Thymus (tissue), 11 donors: Measurements from ENCODE around the gene GRAMD1B. TPM values are rescaled to one million over a fixed set of nuclear protein-coding genes. Genes with fewer than 3 reads are reported as not detected.

Source experiments
- DNase-seq, 9 donors: peaks; one replicate each; pipeline ENCODE4 v3.0.0-alpha.2; 2013; ENCODE audit warnings: low spot score in 9 of 9, low read depth in 6 of 9, missing footprints in 1 of 9
- H3K27ac ChIP-seq, 2 donors: one replicate each; pipeline ENCODE4 v1.5.1; 2013; ENCODE audit warnings: control low read depth in 1 of 2, low read depth in 1 of 2, low read length in 1 of 2, mild to moderate bottlenecking in 1 of 2, moderate library complexity in 1 of 2
- H3K27me3 ChIP-seq, 2 donors: one replicate each; pipeline ENCODE4 v1.5.1; 2013; ENCODE audit warnings: low read length in 1 of 2; ENCODE audit not compliant: control insufficient read depth in 2 of 2, insufficient read depth in 1 of 2
- H3K36me3 ChIP-seq, 2 donors: one replicate each; pipeline ENCODE4 v1.5.1; 2013; ENCODE audit warnings: low read length in 1 of 2, mild to moderate bottlenecking in 1 of 2, moderate library complexity in 1 of 2; ENCODE audit not compliant: control insufficient read depth in 2 of 2, insufficient read depth in 2 of 2
- H3K4me1 ChIP-seq, 2 donors: one replicate each; pipeline ENCODE4 v1.5.1; 2013; ENCODE audit warnings: low read length in 2 of 2; ENCODE audit not compliant: control insufficient read depth in 2 of 2, insufficient read depth in 2 of 2
- H3K4me3 ChIP-seq, 2 donors: one replicate each; pipeline ENCODE4 v1.5.1; 2013; ENCODE audit warnings: low read length in 2 of 2, control low read depth in 1 of 2, mild to moderate bottlenecking in 1 of 2
- H3K9me3 ChIP-seq, 2 donors: one replicate each; pipeline ENCODE4 v1.5.1; 2013; ENCODE audit warnings: low read length in 1 of 2, mild to moderate bottlenecking in 1 of 2; ENCODE audit not compliant: control insufficient read depth in 2 of 2, insufficient read depth in 1 of 2
- WGBS: extraction: QIAGEN DNeasy Blood & Tissue Kit; methylation state at CpG from one replicate; pipeline ENCODE4 v1.1.7; 2013; 5-methylcytosine and 5-hydroxymethylcytosine counted together
- polyA plus RNA-seq: library from polyadenylated mRNA; stranded (reverse); fragments of 200-250 nt; gene quantifications from one replicate; pipeline ENCODE4 v1.2.3, GENCODE V29; 2013
- total RNA-seq: library from RNA; stranded (reverse); fragments of 120-200 nt; gene quantifications from one replicate; pipeline ENCODE4 v1.2.4, GENCODE V29; 2013
- donor health status: healthy.

The GRAMD1B gene
- total and polyA plus RNA-seq, 2 donors: 4.8 to 15.6 TPM

DNA sequence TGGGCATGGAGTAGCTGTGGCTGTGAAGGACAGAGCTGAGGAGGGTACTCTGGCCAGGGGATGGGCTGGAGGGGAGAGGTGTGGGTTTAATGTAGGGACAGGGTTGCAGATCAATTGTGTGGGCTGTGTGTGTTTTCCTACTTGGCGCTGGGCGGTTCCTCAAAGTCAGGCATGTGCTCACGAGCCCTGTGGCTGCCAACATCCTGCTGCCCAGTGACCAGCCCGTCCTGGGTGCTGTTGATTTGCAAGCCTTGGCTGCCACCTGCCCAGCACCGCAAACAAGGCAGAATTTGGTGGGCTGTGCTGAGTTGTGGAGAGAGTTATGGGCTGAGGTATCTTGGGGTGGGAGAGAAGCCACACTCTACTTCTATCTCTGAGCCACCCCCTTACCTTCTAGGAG is 155.1 kb downstream of the GRAMD1B start:
- no peak overlapping the region for H3K27ac ChIP-seq
- no peaks in the 10 kb centered on the region for H3K9me3 ChIP-seq
- H3K27me3 ChIP-seq: no peaks in the 10 kb centered on the region
- H3K4me3 ChIP-seq: no peak overlapping the region
- H3K4me1 ChIP-seq: peaks cover 3 to 35% of the 10 kb centered on the region in 2 donors
- no peak for DNase-seq
- peaks cover 0 to 26% of the 10 kb centered on the region in 2 donors for H3K36me3 ChIP-seq
- 96% methylated on average over 5 of the region's 5 CpGs for WGBS

DNA sequence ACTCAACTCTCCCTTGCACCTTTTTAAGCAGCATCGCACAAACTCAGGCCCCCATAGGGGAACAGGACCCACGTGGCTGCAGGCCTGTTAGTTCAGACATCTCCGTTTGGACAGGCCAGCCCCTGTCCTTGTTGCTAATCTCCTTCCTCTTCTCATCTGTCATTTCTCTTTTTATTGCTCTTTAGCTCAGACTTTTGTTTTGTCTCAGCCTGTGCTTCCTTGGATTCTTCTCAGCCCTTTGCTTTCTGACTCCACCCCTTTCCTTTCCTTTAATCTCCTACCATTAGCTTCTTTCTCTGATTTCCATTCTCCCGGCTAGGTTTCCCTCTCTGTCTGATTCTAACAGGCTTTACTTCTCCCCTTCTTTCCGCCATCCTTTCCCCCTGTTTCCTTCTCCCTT is 155.6 kb downstream of the GRAMD1B start:
- H3K36me3 ChIP-seq: peaks cover 4 to 28% of the 10 kb centered on the region in 2 donors
- H3K27me3 ChIP-seq: no peaks in the 10 kb centered on the region
- WGBS: 87% methylated on average over 5 of the region's 5 CpGs
- DNase-seq: no peak
- H3K4me3 ChIP-seq: no peak overlapping the region
- H3K9me3 ChIP-seq: no peaks in the 10 kb centered on the region
- H3K4me1 ChIP-seq: peaks cover 2 to 31% of the 10 kb centered on the region in 2 donors
- no peak overlapping the region for H3K27ac ChIP-seq

DNA sequence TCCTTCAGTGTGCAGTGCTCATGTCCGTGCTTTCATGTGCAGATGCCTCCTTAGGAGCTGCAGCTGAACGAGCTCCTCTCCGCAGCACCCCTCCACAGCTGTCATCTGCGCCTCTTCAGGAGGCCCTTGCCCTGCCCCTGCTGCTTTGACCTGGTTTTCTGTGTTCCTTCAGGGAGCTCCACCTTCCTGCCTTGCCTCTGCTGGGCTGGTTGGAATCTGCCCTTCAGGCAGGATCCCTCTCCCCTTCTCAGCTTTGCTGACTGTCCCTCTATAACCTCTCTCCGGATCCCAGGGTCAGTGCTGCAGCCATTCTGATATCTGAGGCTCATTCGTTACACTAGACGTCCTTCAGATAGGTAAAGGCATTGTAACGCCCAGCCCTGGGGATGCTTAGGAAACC is 156.5 kb downstream of the GRAMD1B start:
- no peaks in the 10 kb centered on the region for H3K9me3 ChIP-seq
- no peak overlapping the region for H3K27ac ChIP-seq
- no peaks in the 10 kb centered on the region for H3K27me3 ChIP-seq
- WGBS: 96% methylated on average over 8 of the region's 8 CpGs
- peaks cover 10 to 32% of the 10 kb centered on the region in 2 donors for H3K36me3 ChIP-seq
- H3K4me3 ChIP-seq: no peak overlapping the region
- H3K4me1 ChIP-seq: peaks cover 0 to 27% of the 10 kb centered on the region in 2 donors
- DNase-seq: peak in 3 of 9 donors; percentile 21 to 37 (median 24)

DNA sequence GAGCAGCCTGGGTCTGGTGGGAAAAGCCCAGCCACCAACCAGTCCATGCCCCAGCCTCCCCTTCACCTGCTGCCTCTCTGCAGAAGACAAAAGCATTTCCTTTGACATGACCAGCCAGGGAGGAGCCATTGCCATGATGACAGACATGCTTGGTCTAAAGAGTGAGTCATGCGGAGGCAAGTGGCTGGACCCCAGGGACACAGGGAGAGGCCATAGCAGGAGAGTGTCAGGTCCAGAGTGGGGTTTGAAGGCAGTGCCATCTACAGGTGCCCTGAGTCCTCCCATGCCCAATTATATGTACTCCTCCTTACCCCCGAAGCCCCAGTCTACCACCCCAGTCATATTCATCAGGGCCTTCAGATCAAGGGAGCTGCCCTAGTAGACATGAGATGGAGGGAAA is 157.0 kb downstream of the GRAMD1B start:
- Histone ChIP-seq H3K27me3 (no peaks in the 10 kb centered on the region), H3K4me3 (no peak overlapping the region), H3K9me3 (no peaks in the 10 kb centered on the region), H3K36me3 (peaks cover 10 to 32% of the 10 kb centered on the region in 2 donors), H3K4me1 (peaks cover 0 to 27% of the 10 kb centered on the region in 2 donors), H3K27ac (no peak overlapping the region)
- no peak for DNase-seq
- 96% methylated on average over 2 of the region's 2 CpGs for WGBS

DNA sequence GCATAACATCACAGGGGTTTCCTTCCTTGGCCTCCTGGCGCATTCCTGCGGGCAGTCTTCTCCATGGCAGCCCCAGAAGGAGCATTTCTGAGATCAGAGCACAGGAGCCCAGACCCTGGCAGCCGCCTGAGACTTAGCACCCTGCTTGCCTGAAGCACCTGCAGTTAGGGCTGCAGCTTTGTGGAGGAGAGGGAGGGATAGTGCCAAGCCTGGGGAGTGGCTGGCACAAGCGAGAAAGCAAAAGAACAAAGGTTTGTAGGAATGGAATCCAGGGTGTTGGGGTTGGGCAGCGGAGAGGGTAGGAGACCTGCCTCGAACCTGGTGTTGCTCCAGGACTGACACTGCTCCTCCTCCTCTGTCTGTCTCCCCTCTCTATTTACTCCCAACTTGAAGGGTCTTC is 157.5 kb downstream of the GRAMD1B start:
- H3K27me3 ChIP-seq: no peaks in the 10 kb centered on the region
- no peak overlapping the region for H3K4me3 ChIP-seq
- WGBS: 98% methylated on average over 6 of the region's 6 CpGs
- no peak for DNase-seq
- no peaks in the 10 kb centered on the region for H3K9me3 ChIP-seq
- no peak overlapping the region for H3K27ac ChIP-seq
- peaks cover 0 to 27% of the 10 kb centered on the region in 2 donors for H3K4me1 ChIP-seq
- peaks cover 10 to 29% of the 10 kb centered on the region in 2 donors for H3K36me3 ChIP-seq

DNA sequence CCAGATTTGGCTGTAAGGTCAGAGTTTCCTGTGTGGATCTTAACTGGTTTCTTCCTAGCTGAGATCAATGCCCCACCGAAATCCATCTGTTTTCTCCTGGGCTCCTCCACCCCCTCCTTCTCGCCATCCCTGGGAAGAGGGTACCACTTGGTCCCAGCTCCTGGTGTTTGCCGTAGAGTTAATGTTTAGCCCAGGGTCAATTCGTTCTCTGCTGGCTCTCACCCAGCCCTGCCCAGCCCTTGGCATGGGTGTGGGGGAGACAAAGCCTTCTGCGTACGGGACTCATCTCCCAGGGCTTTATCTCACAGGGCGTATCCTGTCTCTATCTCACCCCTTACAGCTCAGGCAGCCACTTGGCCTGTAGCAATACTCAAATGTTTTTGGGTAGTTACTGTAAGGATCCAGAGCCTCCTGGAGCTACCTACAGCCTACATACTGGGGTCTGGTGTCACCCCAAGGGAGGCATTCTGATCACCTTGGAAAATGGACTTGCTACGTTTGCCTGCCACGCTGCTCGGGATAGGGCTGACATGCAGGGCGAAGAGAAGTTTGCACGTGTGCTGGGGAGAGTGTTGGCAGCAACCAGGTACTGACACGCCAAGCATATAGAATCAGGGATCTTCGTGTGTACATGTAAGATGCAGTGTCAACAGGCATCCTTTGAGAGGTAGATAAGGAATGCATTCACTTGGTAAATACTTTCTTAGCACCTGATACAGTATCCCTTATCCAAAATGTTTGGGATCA is 158.2 kb downstream of the GRAMD1B start:
- WGBS: 96% methylated on average over 14 of the region's 14 CpGs
- Histone ChIP-seq H3K4me1 (peaks cover 0 to 27% of the 10 kb centered on the region in 2 donors), H3K27ac (no peak overlapping the region), H3K36me3 (peaks cover 10 to 29% of the 10 kb centered on the region in 2 donors), H3K4me3 (no peak overlapping the region), H3K9me3 (no peaks in the 10 kb centered on the region), H3K27me3 (no peaks in the 10 kb centered on the region)
- no peak for DNase-seq

DNA sequence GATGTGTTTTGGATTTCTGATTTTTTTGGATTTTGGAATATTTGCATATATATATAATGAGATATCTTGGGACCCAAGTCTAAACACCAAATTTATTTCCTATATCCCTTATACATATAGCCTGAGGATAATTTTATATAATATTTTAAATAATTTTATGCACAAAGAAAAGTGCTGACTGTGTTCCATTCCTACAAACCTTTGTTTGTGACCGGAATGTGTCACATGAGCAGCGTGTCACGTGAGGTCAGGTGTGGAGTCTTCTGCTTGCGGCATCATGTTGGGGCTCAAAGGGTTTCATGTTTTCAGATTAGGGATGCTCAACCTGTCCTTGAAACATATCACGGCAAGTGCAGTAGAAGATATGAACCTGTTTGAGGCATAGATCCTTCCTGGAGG is 158.8 kb downstream of the GRAMD1B start:
- H3K27ac ChIP-seq: no peak overlapping the region
- peaks cover 0 to 25% of the 10 kb centered on the region in 2 donors for H3K4me1 ChIP-seq
- H3K9me3 ChIP-seq: no peaks in the 10 kb centered on the region
- DNase-seq: no peak
- H3K4me3 ChIP-seq: no peak overlapping the region
- H3K27me3 ChIP-seq: no peaks in the 10 kb centered on the region
- WGBS: 97% methylated on average over 5 of the region's 5 CpGs
- H3K36me3 ChIP-seq: peaks cover 10 to 33% of the 10 kb centered on the region in 2 donors

DNA sequence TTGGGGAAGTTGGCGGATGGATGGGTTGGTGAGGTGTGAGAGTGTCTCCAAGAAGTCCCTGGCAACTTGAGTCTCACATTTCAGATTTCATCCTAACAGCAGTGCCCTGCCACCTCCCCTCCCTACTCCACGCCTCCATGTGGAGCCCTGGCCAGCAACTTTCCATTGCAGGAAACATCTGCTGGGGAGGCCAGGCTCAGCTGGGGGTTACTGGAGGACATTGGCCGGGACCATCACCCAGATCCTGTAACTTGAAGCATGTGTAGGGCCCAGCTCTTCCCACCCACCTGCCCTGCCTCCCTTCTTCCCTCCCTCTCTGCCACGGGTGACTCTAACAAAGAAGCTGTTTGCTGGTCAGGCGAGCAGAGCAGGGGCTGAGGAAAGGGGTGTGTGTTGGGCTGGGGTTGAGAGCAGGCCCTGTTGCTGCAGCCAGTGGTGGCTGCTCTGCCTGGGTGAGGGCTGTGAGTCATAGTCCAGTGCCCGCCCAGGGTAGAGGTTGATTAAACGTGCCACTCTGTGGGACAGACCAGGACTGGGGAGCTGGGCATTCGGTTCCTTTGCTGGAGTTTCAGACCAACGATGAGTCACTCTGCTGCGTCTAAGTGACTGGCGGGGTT is 160.3 kb downstream of the GRAMD1B start:
- WGBS: 90% methylated on average over 11 of the region's 11 CpGs
- no peak overlapping the region for H3K27ac ChIP-seq

DNA sequence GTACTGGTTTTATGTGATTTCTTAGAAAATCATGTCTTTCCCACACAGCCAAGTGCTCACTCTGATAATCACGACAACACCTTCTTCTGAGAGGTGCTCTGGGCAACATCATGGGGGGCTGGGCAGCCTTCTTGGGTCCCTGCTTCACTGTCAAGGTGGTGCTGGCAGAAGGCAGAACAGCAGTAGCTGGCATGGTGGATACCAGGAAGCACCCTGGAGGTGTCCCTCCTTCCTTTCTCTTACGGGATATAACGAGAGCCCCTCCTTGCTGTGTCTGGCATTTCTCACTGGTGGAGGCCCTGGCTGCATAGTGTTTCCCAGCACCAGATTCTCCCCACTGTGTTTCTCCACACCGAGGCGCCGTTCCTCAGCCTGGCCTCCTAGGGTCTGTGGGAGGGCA is 163.5 kb downstream of the GRAMD1B start:
- no peaks in the 10 kb centered on the region for H3K4me1 ChIP-seq
- H3K27ac ChIP-seq: no peak overlapping the region
- no peaks in the 10 kb centered on the region for H3K27me3 ChIP-seq
- DNase-seq: no peak
- H3K9me3 ChIP-seq: no peaks in the 10 kb centered on the region
- peaks cover 30 to 52% of the 10 kb centered on the region in 2 donors for H3K36me3 ChIP-seq
- WGBS: 80% methylated on average over 6 of the region's 6 CpGs
- no peak overlapping the region for H3K4me3 ChIP-seq

More for the DNA sequence above, 160.3 kb downstream of the GRAMD1B start:
- Histone ChIP-seq H3K9me3 (no peaks in the 10 kb centered on the region), H3K36me3 (peaks cover 20 to 44% of the 10 kb centered on the region in 2 donors), H3K27me3 (no peaks in the 10 kb centered on the region), H3K4me1 (peaks cover 0 to 16% of the 10 kb centered on the region in 2 donors), H3K4me3 (no peak overlapping the region)
- peak in 1 of 9 donors; percentile 22 for DNase-seq
